ENCODE results near the gene R3HDM2.

R3HDM2 gene

DNA sequence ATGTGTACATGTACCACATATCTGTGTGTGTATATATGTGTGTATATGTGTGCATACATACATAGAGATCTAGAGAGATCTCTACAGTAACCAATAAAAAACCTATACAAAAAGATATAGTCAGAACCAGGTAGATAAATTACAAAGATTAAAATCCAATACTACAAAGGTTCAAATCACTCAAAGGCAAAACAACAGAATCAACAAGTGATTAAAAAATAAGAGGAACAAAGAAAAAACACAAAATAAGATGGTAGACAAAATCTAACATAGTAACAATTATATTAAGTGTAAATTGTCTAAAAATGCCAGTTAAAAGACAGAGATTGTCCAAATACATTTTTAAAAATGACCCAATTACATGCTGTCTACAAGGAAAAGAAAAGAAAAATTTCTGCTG, 83.6 kb downstream of the R3HDM2 start:
- H3K4me3 ChIP-seq (ENCODE audit: low read depth in 1 of 2, low read length in 2 of 2): no peak overlapping the region
- H3K27ac ChIP-seq (ENCODE audit: low read length): no peak overlapping the region
- H4K20me1 ChIP-seq (ENCODE audit: insufficient read depth, low read length): no peaks in the 10 kb centered on the region
- ATAC-seq (ENCODE audit: insufficient read depth, low read depth) (no peak), DNase-seq (no peak)
- H3K9me3 ChIP-seq (ENCODE audit: insufficient read depth, low read length, severe bottlenecking): peaks cover 6% of the 10 kb centered on the region
- no peaks in the 10 kb centered on the region for H3K4me1 ChIP-seq (ENCODE audit: insufficient read depth, low read length)
- no peak overlapping the region for H3K9ac ChIP-seq (ENCODE audit: low read depth, low read length)
- H3K27me3 ChIP-seq (ENCODE audit: insufficient read depth, low read length, poor library complexity): no peaks in the 10 kb centered on the region
- no peak overlapping the region for H3K4me2 ChIP-seq (ENCODE audit: insufficient read depth, low read length)
- H3K36me3 ChIP-seq (ENCODE audit: insufficient read depth, low read length): peaks cover 6% of the 10 kb centered on the region; the same call in 1 of the 2 replicates
- no peak for TF ChIP-seq EZH2 (IDR thresholded peaks at IDR 0.05; ENCODE audit: borderline replicate concordance, low read depth, low read length, severe bottlenecking)
- TF ChIP-seq, protein P1, sequence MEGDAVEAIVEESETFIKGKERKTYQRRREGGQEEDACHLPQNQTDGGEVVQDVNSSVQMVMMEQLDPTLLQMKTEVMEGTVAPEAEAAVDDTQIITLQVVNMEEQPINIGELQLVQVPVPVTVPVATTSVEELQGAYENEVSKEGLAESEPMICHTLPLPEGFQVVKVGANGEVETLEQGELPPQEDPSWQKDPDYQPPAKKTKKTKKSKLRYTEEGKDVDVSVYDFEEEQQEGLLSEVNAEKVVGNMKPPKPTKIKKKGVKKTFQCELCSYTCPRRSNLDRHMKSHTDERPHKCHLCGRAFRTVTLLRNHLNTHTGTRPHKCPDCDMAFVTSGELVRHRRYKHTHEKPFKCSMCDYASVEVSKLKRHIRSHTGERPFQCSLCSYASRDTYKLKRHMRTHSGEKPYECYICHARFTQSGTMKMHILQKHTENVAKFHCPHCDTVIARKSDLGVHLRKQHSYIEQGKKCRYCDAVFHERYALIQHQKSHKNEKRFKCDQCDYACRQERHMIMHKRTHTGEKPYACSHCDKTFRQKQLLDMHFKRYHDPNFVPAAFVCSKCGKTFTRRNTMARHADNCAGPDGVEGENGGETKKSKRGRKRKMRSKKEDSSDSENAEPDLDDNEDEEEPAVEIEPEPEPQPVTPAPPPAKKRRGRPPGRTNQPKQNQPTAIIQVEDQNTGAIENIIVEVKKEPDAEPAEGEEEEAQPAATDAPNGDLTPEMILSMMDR (IDR thresholded peaks at IDR 0.05; ENCODE audit: borderline replicate concordance, extremely low read depth, low read length, poor library complexity, severe bottlenecking): no peak
- H3K79me2 ChIP-seq (ENCODE audit: insufficient read depth, low read length): no peaks in the 10 kb centered on the region
- H2AFZ ChIP-seq (ENCODE audit: low read depth, low read length): no peak overlapping the region

DNA sequence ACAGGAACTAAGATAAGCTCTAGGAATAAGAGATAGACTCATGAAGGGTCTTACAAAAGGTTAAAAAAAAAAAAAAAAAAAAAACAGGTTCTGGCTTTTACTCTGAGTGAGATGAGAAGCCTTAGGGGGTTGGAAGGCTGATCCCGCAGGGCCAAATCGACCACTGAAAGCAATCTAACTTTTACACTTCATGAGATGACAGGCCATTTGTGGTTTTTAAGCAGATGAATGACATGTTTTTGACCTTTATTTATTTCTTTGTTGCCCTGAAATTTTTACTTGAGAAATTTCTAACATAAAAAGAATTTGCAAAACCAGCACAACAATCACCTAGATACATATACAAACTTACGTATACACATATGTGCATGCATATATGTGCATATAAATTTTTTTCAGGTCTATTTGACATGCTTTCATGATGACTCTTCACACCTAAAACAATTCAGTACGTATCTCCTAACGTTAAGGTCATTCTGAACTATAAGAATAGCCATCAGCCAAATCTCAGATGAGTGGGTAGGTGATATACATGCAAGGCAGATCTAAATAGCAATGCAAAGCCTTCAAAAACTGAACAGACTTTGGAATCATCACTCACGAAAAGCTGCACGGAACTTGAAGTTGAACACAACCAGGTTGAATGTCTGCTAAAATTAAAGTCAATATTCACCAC, 87.0 kb downstream of the R3HDM2 start:
- H2AFZ ChIP-seq (ENCODE audit: low read depth, low read length): no peak overlapping the region
- no peak for TF ChIP-seq EZH2 (IDR thresholded peaks at IDR 0.05; ENCODE audit: borderline replicate concordance, low read depth, low read length, severe bottlenecking)
- TF ChIP-seq, protein P1 (IDR thresholded peaks at IDR 0.05; ENCODE audit: borderline replicate concordance, extremely low read depth, low read length, poor library complexity, severe bottlenecking): no peak
- H3K4me2 ChIP-seq (ENCODE audit: insufficient read depth, low read length): no peak overlapping the region
- H3K4me3 ChIP-seq (ENCODE audit: low read depth in 1 of 2, low read length in 2 of 2): no peak overlapping the region
- peaks cover 7% of the 10 kb centered on the region for H3K36me3 ChIP-seq (ENCODE audit: insufficient read depth, low read length)
- no peak overlapping the region for H3K9ac ChIP-seq (ENCODE audit: low read depth, low read length)
- H3K4me1 ChIP-seq (ENCODE audit: insufficient read depth, low read length): no peaks in the 10 kb centered on the region
- H4K20me1 ChIP-seq (ENCODE audit: insufficient read depth, low read length): no peaks in the 10 kb centered on the region
- DNase-seq (no peak), ATAC-seq (ENCODE audit: insufficient read depth, low read depth) (no peak)
- no peaks in the 10 kb centered on the region for H3K79me2 ChIP-seq (ENCODE audit: insufficient read depth, low read length)
- H3K27ac ChIP-seq (ENCODE audit: low read length): no peak overlapping the region
- H3K9me3 ChIP-seq (ENCODE audit: insufficient read depth, low read length, severe bottlenecking): peaks cover 6% of the 10 kb centered on the region
- no peaks in the 10 kb centered on the region for H3K27me3 ChIP-seq (ENCODE audit: insufficient read depth, low read length, poor library complexity)

DNA sequence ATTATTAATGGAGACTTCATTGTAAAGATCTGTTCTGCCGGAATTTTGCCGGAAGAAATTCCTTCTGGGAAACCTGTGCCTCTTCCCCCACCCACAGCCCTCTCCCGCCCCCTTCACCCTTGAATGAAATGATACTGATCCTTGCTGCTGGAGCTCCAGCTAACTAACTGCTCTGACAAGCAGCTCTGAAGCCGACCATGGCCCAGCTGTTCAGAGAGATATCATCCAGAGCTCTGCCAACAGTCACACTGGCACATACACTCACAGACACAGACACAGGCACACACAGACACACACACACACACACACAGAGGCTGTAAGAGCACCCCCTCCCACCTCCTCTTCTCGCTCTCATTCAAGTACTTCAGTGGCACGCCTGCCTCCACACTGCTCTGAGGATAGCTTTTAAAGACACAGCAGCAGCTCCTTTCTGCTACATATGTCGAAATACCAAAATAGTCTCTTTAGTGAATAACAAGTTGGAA, 88.6 kb downstream of the R3HDM2 start:
- TF ChIP-seq, protein P1 (IDR thresholded peaks at IDR 0.05; ENCODE audit: borderline replicate concordance, extremely low read depth, low read length, poor library complexity, severe bottlenecking): no peak
- no peak for TF ChIP-seq EZH2 (IDR thresholded peaks at IDR 0.05; ENCODE audit: borderline replicate concordance, low read depth, low read length, severe bottlenecking)
- H3K27ac ChIP-seq (ENCODE audit: low read length): no peak overlapping the region
- H2AFZ ChIP-seq (ENCODE audit: low read depth, low read length): no peak overlapping the region
- H4K20me1 ChIP-seq (ENCODE audit: insufficient read depth, low read length): no peaks in the 10 kb centered on the region
- no peaks in the 10 kb centered on the region for H3K9me3 ChIP-seq (ENCODE audit: insufficient read depth, low read length, severe bottlenecking)
- ATAC-seq (ENCODE audit: insufficient read depth, low read depth): 0 out of 3 replicates have a peak, but pooled peaks have one; percentile 31
- no peak overlapping the region for H3K4me2 ChIP-seq (ENCODE audit: insufficient read depth, low read length)
- no peaks in the 10 kb centered on the region for H3K4me1 ChIP-seq (ENCODE audit: insufficient read depth, low read length)
- peaks cover 5% of the 10 kb centered on the region for H3K36me3 ChIP-seq (ENCODE audit: insufficient read depth, low read length)
- H3K4me3 ChIP-seq (ENCODE audit: low read depth in 1 of 2, low read length in 2 of 2): no peak overlapping the region
- DNase-seq: no peak
- no peak overlapping the region for H3K9ac ChIP-seq (ENCODE audit: low read depth, low read length)
- H3K79me2 ChIP-seq (ENCODE audit: insufficient read depth, low read length): no peaks in the 10 kb centered on the region
- H3K27me3 ChIP-seq (ENCODE audit: insufficient read depth, low read length, poor library complexity): no peaks in the 10 kb centered on the region
